ENCODE results near the gene LYL1.

GRCh38 chr19:13109361-13110098, 6.9 kb upstream of the LYL1 start:
- TF ChIP-seq CEBPB (IDR thresholded peaks at IDR 0.05; ENCODE audit: low read depth, low read length) (no peak), USF2 (IDR thresholded peaks at IDR 0.05; ENCODE audit: low read depth, low read length) (no peak), CTCF (conservative IDR thresholded peaks at IDR 0.05; ENCODE audit: low read depth, low read length) (no peak), POLR2A (IDR thresholded peaks at IDR 0.05; ENCODE audit: low read depth, low read length) (no peak), RCOR1 (IDR thresholded peaks at IDR 0.05; ENCODE audit: insufficient replicate concordance, low read length) (no peak), BHLHE40 (IDR thresholded peaks at IDR 0.05; ENCODE audit: low read depth, low read length) (no peak), MAFK (IDR thresholded peaks at IDR 0.05; ENCODE audit: low read depth, low read length) (no peak), SMC3 (IDR thresholded peaks at IDR 0.05; ENCODE audit: low read depth, low read length) (no peak), NFE2L2 (IDR thresholded peaks at IDR 0.05; ENCODE audit: low read depth, low read length) (no peak), RFX5 (IDR thresholded peaks at IDR 0.05; ENCODE audit: low read depth, low read length) (no peak), RAD21 (IDR thresholded peaks at IDR 0.05; ENCODE audit: low read length) (no peak)
